ENCODE data around the gene CPVL.

Gene CPVL

GRCh38 chr7:29120955-29121354, 25.4 kb downstream of the CPVL start:
- no peak overlapping the region for H3K4me3 ChIP-seq (ENCODE audit: low read length)
- no peaks in the 10 kb centered on the region for H3K9me2 ChIP-seq (replicated peaks; ENCODE audit: control insufficient read depth, low read length)
- H3K79me2 ChIP-seq (ENCODE audit: control insufficient read depth, low read length) = no peaks in the 10 kb centered on the region
- H3F3A ChIP-seq (ENCODE audit: control insufficient read depth, insufficient read depth) = no peaks in the 10 kb centered on the region
- H3K27ac ChIP-seq (ENCODE audit: low read depth, low read length) = no peak overlapping the region
- H3K4me2 ChIP-seq (ENCODE audit: low read length) = no peak overlapping the region
- no peaks in the 10 kb centered on the region for H3K4me1 ChIP-seq (ENCODE audit: control insufficient read depth, low read length)
- no peaks in the 10 kb centered on the region for H3K36me3 ChIP-seq (ENCODE audit: control insufficient read depth, low read length)
- no peak for TF ChIP-seq EZH2phosphoT487 (IDR thresholded peaks at IDR 0.05; ENCODE audit: borderline replicate concordance, low read length)
- TF ChIP-seq, protein P1, sequence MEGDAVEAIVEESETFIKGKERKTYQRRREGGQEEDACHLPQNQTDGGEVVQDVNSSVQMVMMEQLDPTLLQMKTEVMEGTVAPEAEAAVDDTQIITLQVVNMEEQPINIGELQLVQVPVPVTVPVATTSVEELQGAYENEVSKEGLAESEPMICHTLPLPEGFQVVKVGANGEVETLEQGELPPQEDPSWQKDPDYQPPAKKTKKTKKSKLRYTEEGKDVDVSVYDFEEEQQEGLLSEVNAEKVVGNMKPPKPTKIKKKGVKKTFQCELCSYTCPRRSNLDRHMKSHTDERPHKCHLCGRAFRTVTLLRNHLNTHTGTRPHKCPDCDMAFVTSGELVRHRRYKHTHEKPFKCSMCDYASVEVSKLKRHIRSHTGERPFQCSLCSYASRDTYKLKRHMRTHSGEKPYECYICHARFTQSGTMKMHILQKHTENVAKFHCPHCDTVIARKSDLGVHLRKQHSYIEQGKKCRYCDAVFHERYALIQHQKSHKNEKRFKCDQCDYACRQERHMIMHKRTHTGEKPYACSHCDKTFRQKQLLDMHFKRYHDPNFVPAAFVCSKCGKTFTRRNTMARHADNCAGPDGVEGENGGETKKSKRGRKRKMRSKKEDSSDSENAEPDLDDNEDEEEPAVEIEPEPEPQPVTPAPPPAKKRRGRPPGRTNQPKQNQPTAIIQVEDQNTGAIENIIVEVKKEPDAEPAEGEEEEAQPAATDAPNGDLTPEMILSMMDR (IDR thresholded peaks at IDR 0.05; ENCODE audit: low read depth, low read length, poor library complexity, severe bottlenecking) = no peak
- H3K9me3 ChIP-seq (ENCODE audit: control insufficient read depth, insufficient read depth, low read length) = no peaks in the 10 kb centered on the region
- no peaks in the 10 kb centered on the region for H3K27me3 ChIP-seq (ENCODE audit: control insufficient read depth, low read length)
- no peaks in the 10 kb centered on the region for H4K20me1 ChIP-seq (ENCODE audit: control insufficient read depth, insufficient read depth, low read depth, low read length)

- H3K9me2 ChIP-seq (replicated peaks; ENCODE audit: control insufficient read depth, low read length) = no peaks in the 10 kb centered on the region
- no peaks in the 10 kb centered on the region for H3K36me3 ChIP-seq (ENCODE audit: control insufficient read depth, low read length)
- H3K4me1 ChIP-seq (ENCODE audit: control insufficient read depth, low read length) = no peaks in the 10 kb centered on the region
- H3K27me3 ChIP-seq (ENCODE audit: control insufficient read depth, low read length) = no peaks in the 10 kb centered on the region
- no peak overlapping the region for H3K4me2 ChIP-seq (ENCODE audit: low read length)
- no peaks in the 10 kb centered on the region for H3K79me2 ChIP-seq (ENCODE audit: control insufficient read depth, low read length)
- TF ChIP-seq, protein P1 (IDR thresholded peaks at IDR 0.05; ENCODE audit: low read depth, low read length, poor library complexity, severe bottlenecking) = no peak
- TF ChIP-seq EZH2phosphoT487 (IDR thresholded peaks at IDR 0.05; ENCODE audit: borderline replicate concordance, low read length) = no peak
- no peaks in the 10 kb centered on the region for H3F3A ChIP-seq (ENCODE audit: control insufficient read depth, insufficient read depth)
- H3K27ac ChIP-seq (ENCODE audit: low read depth, low read length) = no peak overlapping the region
- H3K4me3 ChIP-seq (ENCODE audit: low read length) = no peak overlapping the region
- H3K9me3 ChIP-seq (ENCODE audit: control insufficient read depth, insufficient read depth, low read length) = no peaks in the 10 kb centered on the region
- no peaks in the 10 kb centered on the region for H4K20me1 ChIP-seq (ENCODE audit: control insufficient read depth, insufficient read depth, low read depth, low read length)
Observed at GRCh38 chr7:29119538-29119937, 26.8 kb downstream of the CPVL start.

DNA sequence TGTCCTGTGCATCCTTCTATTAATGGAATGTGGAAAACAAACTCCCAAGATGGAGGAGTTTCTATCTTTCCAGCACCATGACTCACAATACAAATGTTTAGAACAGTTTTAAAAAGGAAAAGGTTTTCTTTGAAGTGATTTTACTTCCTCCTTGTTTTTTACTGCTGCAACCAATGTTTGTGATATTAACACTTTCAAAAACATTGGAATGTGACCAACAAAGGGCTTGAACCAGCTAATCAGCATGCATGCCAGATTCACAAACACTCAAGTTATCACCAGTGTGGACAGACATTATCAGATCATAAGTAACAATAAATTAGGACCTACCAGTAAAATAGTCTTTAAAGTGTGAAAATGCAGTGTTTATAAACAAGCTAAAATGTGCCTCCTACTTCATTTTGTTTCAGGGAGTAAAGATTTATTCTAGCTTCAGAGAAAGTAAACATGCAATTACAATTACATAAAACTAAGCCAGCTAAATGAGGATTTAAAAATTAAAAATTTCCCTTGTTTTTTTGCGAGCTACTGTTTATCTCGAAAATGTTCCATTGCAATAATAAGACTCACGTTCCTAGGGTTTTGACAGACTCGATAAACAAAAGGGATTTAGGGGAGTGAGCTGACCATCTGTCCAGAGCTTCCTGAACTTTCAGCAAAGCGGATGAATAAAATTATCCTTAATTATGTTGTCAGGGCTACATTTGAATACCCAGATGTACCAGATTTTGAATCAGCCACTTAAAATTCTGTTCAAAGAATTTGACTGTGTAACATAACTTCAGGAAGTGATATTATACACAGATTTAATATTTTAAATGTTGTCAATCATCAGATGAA, 29.8 kb downstream of the CPVL start:
- Histone ChIP-seq H3K27me3 (ENCODE audit: control insufficient read depth, low read length) (peaks cover under 1% of the 10 kb centered on the region; the same call in 1 of the 2 replicates), H3K79me2 (ENCODE audit: control insufficient read depth, low read length) (no peaks in the 10 kb centered on the region), H3K9me2 (replicated peaks; ENCODE audit: control insufficient read depth, low read length) (no peaks in the 10 kb centered on the region), H3K36me3 (ENCODE audit: control insufficient read depth, low read length) (no peaks in the 10 kb centered on the region), H3F3A (ENCODE audit: control insufficient read depth, insufficient read depth) (no peaks in the 10 kb centered on the region), H3K4me1 (ENCODE audit: control insufficient read depth, low read length) (no peaks in the 10 kb centered on the region), H3K9me3 (ENCODE audit: control insufficient read depth, insufficient read depth, low read length) (no peaks in the 10 kb centered on the region), H4K20me1 (ENCODE audit: control insufficient read depth, insufficient read depth, low read depth, low read length) (no peaks in the 10 kb centered on the region), H3K4me3 (ENCODE audit: low read length) (no peak overlapping the region), H3K4me2 (ENCODE audit: low read length) (no peak overlapping the region), H3K27ac (ENCODE audit: low read depth, low read length) (no peak overlapping the region)
- TF ChIP-seq, protein P1 (IDR thresholded peaks at IDR 0.05; ENCODE audit: low read depth, low read length, poor library complexity, severe bottlenecking) = no peak
- TF ChIP-seq EZH2phosphoT487 (IDR thresholded peaks at IDR 0.05; ENCODE audit: borderline replicate concordance, low read length) = no peak
